KG1 (cell line): ENCODE measurements around the gene SMR3A.

Experiments
- DNase-seq: peaks from one replicate; lab custom pipeline; 2025; lab: John Stamatoyannopoulos, UW

SMR3A gene

DNA sequence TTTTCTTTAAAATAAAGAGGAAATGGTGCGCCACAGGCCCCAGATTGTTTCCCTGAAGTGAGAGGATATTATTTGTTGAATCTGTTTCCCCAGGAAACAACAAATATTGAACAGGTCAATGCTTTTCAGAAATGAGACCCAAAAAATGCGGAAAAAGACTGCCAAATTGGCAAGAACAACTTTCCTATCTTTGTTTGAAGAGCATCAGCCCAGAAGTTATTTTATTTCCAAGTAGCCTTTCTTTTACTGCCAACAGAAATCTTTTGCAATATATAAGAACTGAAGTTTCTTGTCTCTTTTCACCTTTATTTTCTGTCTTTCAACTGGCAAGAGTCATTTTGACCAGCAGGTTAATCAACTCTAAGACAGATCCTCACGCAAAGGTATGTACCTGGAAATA, at the start of gene SMR3A:
TSS of gene SMR3A (plus strand) at position 301 of the 400 bp plus-strand sequence. CDS start 1,356 bp downstream, outside the sequence.
- no peak for DNase-seq

- no peak for DNase-seq
Measured at GRCh38 chr4:70313736-70314135, 46.8 kb upstream of the SMR3A start.

DNA sequence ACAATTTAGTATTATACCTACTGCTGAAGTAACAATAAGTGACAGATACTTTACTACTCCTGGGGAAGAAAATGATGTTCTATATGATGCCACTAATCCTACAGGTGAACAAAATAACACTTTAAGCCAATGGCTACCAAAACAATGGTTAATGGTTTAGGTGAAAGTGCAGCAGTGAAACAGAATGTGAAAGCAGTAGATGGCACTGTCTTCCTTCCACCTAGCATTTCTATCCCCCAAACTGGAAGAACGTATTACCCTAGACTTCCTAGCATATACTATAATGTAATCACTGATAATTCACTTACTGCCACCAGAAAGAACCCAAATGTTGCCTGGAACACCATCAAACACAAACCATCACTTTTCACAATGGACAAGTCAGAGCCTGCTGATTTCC, 44.6 kb upstream of the SMR3A start:
- no peak for DNase-seq

- no peak for DNase-seq
Measured at GRCh38 chr4:70326052-70326451, 34.5 kb upstream of the SMR3A start.

DNA sequence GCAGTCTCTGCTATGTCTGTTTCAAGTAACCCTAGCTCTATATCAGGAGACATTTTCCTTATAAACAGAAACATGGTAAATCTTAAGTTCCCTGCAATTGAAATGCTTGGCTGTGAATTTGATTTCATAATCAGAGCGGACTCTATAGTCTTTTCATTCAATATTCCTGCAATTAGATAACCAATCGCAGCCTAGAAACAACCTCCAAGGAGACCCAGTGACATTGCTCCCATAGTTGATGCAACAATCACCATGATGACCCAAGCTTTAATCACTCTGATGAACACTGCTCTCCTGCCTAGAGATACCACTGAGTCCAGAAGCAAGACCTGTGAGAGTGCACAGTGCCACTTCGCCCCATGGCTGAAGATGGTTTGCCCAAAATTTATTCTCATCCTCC, 25.9 kb upstream of the SMR3A start, which contains the start of gene CABS1:
TSS of gene CABS1 (plus strand) at position 301 of the 400 bp plus-strand sequence. CDS start at position 360, 59 bp downstream.
- no peak for DNase-seq

DNA sequence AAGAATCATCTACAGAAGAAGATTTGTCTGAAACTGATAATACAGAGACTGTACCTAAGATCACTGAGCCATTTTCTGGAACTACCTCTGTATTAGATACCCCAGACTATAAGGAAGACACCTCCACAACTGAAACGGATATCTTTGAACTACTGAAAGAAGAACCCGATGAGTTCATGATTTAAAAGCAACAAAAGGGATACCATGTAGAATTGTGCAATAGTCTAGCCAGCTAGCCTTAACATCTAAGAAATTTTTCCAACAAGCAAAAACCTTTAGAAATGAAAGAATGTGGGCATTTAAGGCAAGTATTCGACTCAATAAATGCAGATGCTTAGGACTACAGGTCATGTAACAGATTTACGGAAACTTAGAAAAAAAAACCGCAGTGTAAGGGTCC, 24.5 kb upstream of the SMR3A start:
- DNase-seq = no peak

GRCh38 chr4:70337886-70338420, 22.6 kb upstream of the SMR3A start:
- no peak for DNase-seq

DNA sequence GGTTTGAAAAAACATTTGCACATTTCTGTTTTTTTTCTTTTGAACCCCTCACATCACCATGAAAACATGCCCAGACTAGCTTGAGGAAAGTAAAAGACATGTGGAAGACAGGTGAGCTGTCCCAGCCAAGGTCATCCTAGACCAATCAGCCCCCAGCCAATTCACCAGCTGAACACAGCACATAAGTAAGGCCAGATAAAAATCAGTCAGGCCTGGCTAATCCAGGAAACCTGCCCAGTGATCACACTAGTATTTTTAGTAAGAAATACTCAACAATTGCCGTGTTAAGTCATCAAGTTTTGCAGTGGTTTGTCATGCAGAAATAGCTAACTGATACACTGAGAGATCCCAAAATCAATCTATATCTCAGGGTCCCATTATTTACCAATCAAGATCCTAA, 4.4 kb upstream of the SMR3A start:
- DNase-seq = no peak

DNA sequence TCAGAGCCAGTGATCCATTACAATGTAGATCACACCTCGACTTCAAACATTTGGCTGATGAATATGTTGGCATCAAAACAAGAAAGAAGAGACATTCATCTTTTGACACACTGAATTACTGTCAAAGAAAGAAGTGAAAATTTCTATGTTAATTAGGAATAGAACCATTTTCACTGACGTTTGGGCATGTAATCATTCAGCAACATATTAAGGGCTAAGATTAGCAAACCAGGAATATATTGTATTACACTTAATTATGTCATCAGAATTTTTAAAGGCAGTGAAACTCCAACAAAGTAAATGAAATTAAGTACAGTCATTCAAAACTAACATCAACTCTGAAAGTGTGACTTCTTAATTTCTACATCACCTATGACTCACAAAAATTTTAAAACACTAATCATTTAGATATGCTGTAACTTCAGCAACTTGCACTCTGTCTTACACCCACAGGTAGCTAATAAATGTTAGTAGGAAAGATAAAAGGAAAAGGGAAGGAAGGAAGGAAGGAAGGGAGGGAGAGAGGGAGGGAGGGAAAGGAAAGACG, 1.4 kb upstream of the SMR3A start:
- DNase-seq = no peak

GRCh38 chr4:70364002-70364401, 3.4 kb downstream of the SMR3A start:
- DNase-seq = no peak

- DNase-seq = no peak
Measured at GRCh38 chr4:70365479-70365878, 4.9 kb downstream of the SMR3A start.

- no peak for DNase-seq
Measured at GRCh38 chr4:70367813-70368212, 7.3 kb downstream of the SMR3A start.

- DNase-seq = no peak
Measured at GRCh38 chr4:70371987-70372386, 11.4 kb downstream of the SMR3A start.

DNA sequence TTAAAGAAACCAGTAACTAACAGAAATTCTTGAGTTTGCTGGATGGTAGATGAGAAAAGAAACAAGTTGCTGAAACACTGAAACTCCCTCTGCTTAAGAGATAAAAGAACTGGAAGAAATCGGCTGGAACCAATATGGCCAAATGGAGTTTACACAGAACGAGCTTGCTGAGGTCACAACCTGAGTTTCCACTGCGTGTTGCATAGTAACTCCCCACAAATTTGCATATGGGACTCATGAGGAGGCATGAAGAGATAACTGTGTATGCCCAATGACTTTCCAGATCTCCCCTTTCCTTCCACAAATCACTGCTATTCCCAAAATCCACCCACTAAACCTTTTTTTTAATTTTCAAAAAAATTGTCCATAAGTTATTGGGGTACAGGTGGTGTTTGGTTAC, 12.2 kb downstream of the SMR3A start:
- no peak for DNase-seq

DNA sequence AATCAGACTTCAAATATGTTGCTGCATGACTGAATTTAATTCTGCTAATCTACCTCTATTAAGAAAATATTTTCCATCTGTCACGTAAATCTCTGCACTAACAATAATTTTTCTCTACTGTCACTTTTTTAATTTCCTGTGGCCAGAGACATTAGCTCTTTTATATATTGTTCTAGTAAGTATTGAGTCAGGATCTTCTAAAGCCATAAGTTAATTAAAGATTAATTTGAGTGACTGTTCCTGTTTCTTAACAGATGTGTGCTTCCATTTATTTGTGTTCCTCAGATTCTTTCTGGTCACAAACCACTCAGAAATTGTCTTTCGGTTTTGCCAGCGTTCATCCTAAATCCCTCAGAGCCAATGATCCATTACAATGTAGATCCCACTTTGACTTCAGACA, 20.0 kb downstream of the SMR3A start:
- DNase-seq = no peak

GRCh38 chr4:70382691-70383181, 22.2 kb downstream of the SMR3A start, which contains the start of gene SMR3B:
SMR3B (plus strand) TSS chr4:70383131; CDS start chr4:70384511, 1,380 bp downstream.
- no peak for DNase-seq

DNA sequence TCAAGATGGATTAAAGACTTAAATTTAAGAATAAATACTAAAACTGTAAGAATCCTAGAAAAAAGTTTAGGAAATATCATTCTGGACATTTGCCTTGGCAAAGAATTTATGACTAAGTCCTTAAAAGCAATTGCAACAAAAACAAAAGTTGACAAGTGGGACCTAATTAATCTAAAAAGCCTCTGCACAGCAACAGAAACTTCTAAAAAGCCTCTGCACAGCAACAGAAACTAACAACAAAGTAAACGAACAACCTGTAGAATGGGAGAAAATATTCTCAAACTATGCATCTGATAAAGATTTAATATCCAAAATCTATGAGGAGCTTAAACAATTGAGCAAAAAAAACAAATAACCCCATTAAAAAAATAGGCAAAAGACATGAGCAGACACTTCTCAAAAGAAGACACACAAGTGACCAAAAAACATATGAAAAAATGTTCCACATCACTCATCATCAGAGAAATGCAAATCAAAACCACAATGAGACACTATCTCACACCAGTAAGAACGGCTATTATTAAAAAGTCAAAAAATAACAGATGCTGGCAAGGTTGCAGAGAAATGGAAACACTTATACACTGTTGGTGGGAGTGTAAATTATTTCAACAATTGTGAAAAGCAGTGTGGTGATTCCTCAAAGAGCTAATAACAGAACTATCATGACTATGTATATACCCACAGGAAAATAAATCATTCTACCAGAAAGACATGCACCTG, 31.7 kb downstream of the SMR3A start:
- DNase-seq = no peak

- no peak for DNase-seq
Measured at GRCh38 chr4:70397580-70397979, 37.0 kb downstream of the SMR3A start, which contains the start of gene OPRPN. OPRPN (plus strand) TSS chr4:70397940; CDS start chr4:70399286, 1,346 bp downstream.

GRCh38 chr4:70399319-70399718, 38.8 kb downstream of the SMR3A start:
- DNase-seq = no peak

- DNase-seq = no peak
Measured at GRCh38 chr4:70402762-70403161, 42.2 kb downstream of the SMR3A start.

DNA sequence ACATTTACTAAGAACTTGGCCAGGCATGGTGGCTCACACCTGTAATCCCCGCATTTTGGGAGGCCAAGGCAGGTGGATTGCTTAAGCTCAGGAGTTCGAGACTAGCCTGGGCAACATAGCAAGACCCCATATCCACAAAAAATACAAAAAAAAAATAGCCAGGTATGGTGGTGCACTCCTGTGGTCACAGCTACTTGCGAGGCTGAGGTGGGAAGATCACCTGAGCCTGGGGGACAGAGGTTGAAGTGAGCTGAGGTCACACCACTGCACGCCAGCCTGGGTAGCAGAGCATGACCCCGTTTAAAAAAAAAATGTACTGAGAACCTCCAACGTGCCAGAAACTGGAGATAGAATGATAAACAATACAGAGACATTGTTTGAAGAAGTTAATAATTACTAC, 45.2 kb downstream of the SMR3A start:
- no peak for DNase-seq
